Prostate gland (tissue), 2 donors: ENCODE measurements around the gene MROH9. TPM values are rescaled to one million over a fixed set of nuclear protein-coding genes. Genes with fewer than 3 reads are reported as not detected.

Experiments
- DNase-seq: peaks from one replicate; pipeline ENCODE4 v3.0.0-alpha.2; 2019; ENCODE audit warnings: low spot score
- H3K27ac ChIP-seq, 2 donors: fragments of 200-600 bp; sonication (generic); 2 replicates each; pipeline ENCODE4 v1.5.1; 2017 to 2019
- H3K27me3 ChIP-seq: fragments of 200-600 bp; sonication (generic); replicated peaks from 2 replicates; pipeline ENCODE4 v1.5.1; 2019; ENCODE audit not compliant: insufficient read depth
- H3K36me3 ChIP-seq, 2 donors: fragments of 200-600 bp; sonication (generic); 1 replicate in 1 of 2; 2 replicates in 1 of 2; pipeline versions ENCODE4 v1.5.1 to v1.8.1; 2017 to 2019
- H3K4me1 ChIP-seq: fragments of 200-600 bp; sonication (generic); replicated peaks from 2 replicates; pipeline ENCODE4 v1.5.1; 2019
- H3K4me3 ChIP-seq, 2 donors: fragments of 200-600 bp; sonication (generic); 2 replicates each; pipeline ENCODE4 v1.5.1; 2017 to 2019
- H3K9me3 ChIP-seq: fragments of 200-600 bp; sonication (generic); 2 replicates; pipeline ENCODE4 v1.5.1; 2017
- CTCF ChIP-seq, 4 experiments: fragments of 200-600 bp in 2 of 4; fragments of 450-650 bp in 2 of 4; sonication (generic) in 2 of 4; IDR thresholded peaks; 1 replicate in 3 of 4; 2 replicates in 1 of 4; pipeline ENCODE4 v1.5.1; 2016 to 2019; ENCODE audit warnings: antibody characterized with exemption in 4 of 4, mild to moderate bottlenecking in 2 of 4, moderate library complexity in 2 of 4
- POLR2A ChIP-seq: fragments of 450-650 bp; IDR thresholded peaks from one replicate; pipeline ENCODE4 v1.6.1; 2016; ENCODE audit warnings: antibody characterized with exemption, mild to moderate bottlenecking
- POLR2AphosphoS5 ChIP-seq: sonication (generic); formaldehyde crosslinking; IDR thresholded peaks from one replicate; pipeline ENCODE4 v1.6.1; 2017; ENCODE audit warnings: antibody characterized with exemption
- WGBS: methylation state at CpG from one replicate; pipeline ENCODE4 v1.1.5; 2018; 5-methylcytosine and 5-hydroxymethylcytosine counted together
- intact Hi-C: fragments of 100-400 bp; cut with DNase I; formaldehyde crosslinking; loops from one replicate; pipeline ENCODE4 v1.14.2; 2022
- total RNA-seq, 2 donors: library from RNA; depleted of rRNA; stranded (reverse); fragments of >200 nt; gene quantifications; one replicate each; pipeline ENCODE4 v1.1.0, GENCODE V29; 2016

MROH9 gene
- total RNA-seq, 2 donors from 2014 or later, result not detected

DNA sequence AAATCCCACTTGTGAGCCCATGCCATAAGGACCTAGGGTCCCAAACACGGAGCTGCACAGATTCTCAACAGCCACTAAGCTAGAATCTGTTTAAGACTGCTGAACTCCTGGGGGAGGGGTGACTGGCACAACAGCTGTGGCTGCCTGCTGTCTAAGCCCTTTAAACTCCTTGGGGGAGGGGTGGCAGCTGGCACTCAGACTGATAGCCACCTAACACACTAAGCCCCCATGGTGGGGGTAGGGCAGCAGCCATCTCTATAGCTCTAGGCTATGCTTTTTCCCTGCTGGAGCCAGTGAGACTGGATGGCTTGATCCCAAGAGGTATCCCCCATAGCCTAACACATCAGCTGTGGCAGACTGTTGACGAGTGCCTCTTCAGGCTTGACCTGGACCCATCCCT is 82.1 kb downstream of the MROH9 start:
- Histone ChIP-seq H3K36me3 (no peaks in the 10 kb centered on the region), H3K9me3 (no peaks in the 10 kb centered on the region), H3K4me1 (no peaks in the 10 kb centered on the region), H3K4me3 (no peak overlapping the region), H3K27ac (no peak overlapping the region), H3K27me3 (no peaks in the 10 kb centered on the region)
- intact Hi-C loops, result no loop called here
- WGBS, result 79% methylated on average over 2 of the region's 2 CpGs
- TF ChIP-seq CTCF (IDR thresholded peaks at IDR 0.05), result no peak
- DNase-seq, result no peak

DNA sequence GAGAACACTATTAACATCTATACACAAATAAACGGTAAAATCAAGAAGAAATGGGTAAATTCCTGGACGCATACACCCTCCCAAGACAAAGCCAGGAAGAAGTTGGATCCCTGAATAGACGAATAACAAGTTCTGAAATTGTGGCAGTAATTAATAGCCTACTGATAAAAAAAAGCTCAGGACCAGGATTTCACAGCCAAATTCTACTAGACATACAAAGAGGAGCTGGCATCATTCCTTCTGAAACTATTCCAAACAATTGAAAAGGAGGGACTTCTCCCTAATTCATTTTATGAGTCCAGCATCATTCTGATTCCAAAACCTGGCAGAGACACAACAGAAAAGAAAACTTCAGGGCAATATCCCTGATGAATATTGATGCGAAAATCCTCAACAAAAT is 84.6 kb downstream of the MROH9 start:
- Histone ChIP-seq H3K27ac (no peak overlapping the region), H3K4me1 (no peaks in the 10 kb centered on the region), H3K9me3 (no peaks in the 10 kb centered on the region), H3K27me3 (no peaks in the 10 kb centered on the region), H3K36me3 (no peaks in the 10 kb centered on the region), H3K4me3 (no peak overlapping the region)
- intact Hi-C loops, result no loop called here
- TF ChIP-seq POLR2AphosphoS5 (no peak), CTCF (IDR thresholded peaks at IDR 0.05) (no peak), POLR2A (no peak)
- WGBS, result 31% methylated on average over 4 of the region's 4 CpGs
- no peak for DNase-seq

GRCh38 chr1:171032822-171033702 is 97.7 kb downstream of the MROH9 start:
- intact Hi-C loops, result no loop called here
- no peak for DNase-seq
- Histone ChIP-seq H3K9me3 (no peaks in the 10 kb centered on the region), H3K36me3 (no peaks in the 10 kb centered on the region), H3K4me3 (no peak overlapping the region), H3K27me3 (no peaks in the 10 kb centered on the region), H3K27ac (no peak overlapping the region), H3K4me1 (no peaks in the 10 kb centered on the region)
- 60% methylated on average over 14 of the region's 14 CpGs for WGBS
- TF ChIP-seq POLR2AphosphoS5, result no peak
- no peak for TF ChIP-seq CTCF (IDR thresholded peaks at IDR 0.05)
- TF ChIP-seq POLR2A, result no peak

DNA sequence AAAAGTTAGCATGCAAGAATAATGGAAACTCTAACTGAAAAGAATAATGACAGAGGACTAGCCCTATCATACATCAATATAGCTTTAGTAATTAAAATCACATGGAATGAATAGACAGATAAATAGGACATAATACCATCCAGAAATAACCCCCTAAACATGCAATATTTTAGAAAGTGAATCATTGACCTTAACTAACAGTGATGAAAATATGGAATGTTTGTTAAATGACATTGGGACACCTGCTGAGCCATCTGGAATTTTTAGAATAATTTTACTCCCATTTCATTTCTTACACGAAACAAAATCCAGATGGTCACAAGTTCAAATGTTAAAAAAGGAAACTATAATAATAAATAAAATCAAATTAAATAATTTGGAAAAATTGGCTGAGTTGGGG is 102.3 kb downstream of the MROH9 start:
- intact Hi-C loops, result no loop called here

More for the DNA sequence above, 102.3 kb downstream of the MROH9 start:
- WGBS, result 30% methylated on average over 1 of the region's 1 CpG
- Histone ChIP-seq H3K27ac (no peak overlapping the region), H3K4me1 (no peaks in the 10 kb centered on the region), H3K27me3 (no peaks in the 10 kb centered on the region), H3K4me3 (no peak overlapping the region), H3K36me3 (no peaks in the 10 kb centered on the region), H3K9me3 (no peaks in the 10 kb centered on the region)
- DNase-seq, result no peak
- TF ChIP-seq CTCF (IDR thresholded peaks at IDR 0.05) (no peak), POLR2A (no peak), POLR2AphosphoS5 (no peak)
